HG02852 (cell line): ENCODE data around the gene HYAL2.
"Not testable (repeated sequence)": the region's sequence is repeated elsewhere in the genome, so short reads cannot be mapped to it uniquely, and the experiment has no call there.

Source experiments
- ATAC-seq: cut with Tn5 transposase; IDR thresholded peaks from one replicate; pipeline ENCODE4 v1.9.1; 2021; ENCODE audit warnings: mild to moderate bottlenecking, moderate library complexity; ENCODE audit not compliant: unreplicated experiment

Gene HYAL2

GRCh38 chr3:50293079-50293801, 29.3 kb downstream of the HYAL2 start:
- no peak for ATAC-seq

- peak; percentile 96 for ATAC-seq
Measured at GRCh38 chr3:50292159-50293078, 30.1 kb downstream of the HYAL2 start, which contains the start of gene IFRD2. Gene IFRD2 (minus strand): TSS chr3:50292429. CDS start chr3:50292274, 155 bp downstream.

GRCh38 chr3:50290161-50290641, 32.3 kb downstream of the HYAL2 start:
- no peak for ATAC-seq

- no peak for ATAC-seq
Measured at GRCh38 chr3:50289130-50289529, 33.4 kb downstream of the HYAL2 start.

DNA sequence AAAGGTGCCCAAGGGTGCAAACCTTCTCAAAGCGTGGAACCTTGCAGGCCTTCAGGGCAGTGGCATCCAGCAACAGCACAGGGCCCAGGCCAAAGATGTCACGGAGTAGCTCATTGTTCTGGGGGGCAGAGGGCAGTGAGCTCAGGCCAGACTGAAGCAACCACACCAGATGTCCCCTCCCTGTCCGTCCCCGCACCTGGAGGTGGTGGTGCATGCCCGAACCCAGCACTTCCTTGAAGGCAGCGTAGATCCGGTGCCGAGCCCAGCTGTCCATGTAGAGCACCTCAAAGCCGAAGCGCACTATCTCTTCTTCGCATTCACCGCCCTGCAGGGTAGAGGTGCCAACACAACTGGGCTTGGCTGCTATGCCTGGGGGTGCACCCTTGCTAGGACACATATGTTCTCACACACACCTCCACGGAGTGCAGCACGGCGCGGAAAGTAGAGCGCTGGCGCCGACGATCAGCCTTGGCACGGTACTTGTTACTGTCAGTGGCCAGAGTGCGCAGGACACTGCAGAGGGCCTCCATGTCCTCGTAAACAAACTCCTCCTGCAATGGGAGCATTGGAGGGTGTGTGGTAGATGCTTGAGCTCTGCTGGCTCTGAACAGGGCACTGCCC, 34.0 kb downstream of the HYAL2 start:
- ATAC-seq, result no peak

DNA sequence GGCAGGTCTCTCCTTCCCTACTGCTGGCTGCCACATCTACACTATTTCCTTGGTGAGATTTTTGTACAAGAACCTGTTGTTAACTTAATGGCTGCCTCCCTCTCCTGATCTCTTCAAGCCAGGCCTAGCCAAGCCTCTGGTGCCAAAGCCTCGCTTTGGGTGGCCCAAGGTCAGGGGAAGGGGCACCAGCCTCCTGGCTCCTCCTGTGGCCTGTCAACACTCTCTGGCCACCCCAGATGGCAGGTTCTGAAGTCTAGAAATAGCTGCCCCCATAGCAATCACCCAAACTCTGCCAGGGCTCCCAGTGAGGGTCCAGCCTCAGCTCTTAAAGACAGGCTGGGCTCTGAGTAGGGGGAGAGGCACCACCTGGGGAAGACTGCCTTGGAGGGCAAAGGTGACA, 35.3 kb downstream of the HYAL2 start:
- ATAC-seq, result no peak

- no peak for ATAC-seq
Measured at GRCh38 chr3:50286322-50287227, 36.0 kb downstream of the HYAL2 start.

DNA sequence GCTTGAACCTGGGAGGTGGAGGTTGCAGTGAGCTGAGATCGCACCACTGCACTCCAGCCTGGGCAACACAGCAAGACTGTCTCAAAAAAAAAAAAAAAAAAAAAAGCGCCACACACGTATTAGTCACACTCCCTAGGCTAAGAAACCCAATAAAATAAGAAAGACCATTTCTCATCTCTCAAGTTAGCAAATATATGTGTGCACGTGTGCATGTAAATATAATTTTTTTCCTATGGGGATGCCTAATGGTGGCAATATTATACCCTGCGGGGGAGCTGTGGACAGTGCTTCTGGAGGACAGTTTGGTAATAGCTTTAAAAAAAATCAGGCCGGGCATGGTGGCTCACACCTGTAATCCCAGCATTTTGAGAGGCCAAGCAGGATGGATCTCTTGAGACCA, 38.4 kb downstream of the HYAL2 start:
- not testable (repeated sequence) for ATAC-seq

DNA sequence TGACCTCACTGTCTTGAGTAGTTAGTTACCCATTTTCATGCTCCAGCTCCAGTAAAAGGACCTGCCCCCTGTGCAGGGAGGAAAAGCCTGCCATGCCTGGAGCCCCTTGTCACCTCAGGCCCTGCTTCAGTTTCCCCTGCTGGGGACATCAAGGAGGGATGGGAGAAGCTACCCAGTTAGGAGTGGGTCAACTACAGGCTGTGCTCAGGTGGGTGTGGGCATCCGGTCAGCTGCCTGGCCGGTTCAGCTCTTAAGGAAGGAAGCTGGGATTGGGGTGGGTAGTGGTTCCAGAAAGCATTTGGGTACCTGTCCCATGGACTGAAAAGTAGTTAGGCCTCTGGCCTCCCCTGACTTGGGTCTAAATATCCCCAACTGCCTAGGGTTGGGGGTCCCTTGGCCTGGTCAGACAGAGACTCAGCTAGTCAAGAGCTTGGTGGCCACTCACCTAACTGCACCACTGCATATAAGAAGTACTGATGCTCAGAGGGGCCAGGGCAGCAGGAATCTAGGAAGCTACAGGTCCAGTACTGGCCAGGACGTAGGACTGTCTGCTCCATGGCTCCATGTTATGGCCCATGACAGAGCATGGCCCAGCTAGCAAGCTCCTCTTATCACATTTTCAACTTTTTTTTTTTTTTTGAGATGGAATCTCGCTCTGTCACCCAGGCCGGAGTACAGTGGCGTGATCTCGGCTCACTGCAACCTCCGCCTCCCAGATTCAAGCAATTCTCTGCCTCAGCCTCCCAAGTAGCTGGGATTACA, 43.1 kb downstream of the HYAL2 start:
- no peak for ATAC-seq

GRCh38 chr3:50278880-50279224, 43.7 kb downstream of the HYAL2 start, which contains the start of gene LSMEM2:
Gene LSMEM2 (plus strand): TSS chr3:50279087. CDS start chr3:50279114, 27 bp downstream.
- ATAC-seq, result no peak

DNA sequence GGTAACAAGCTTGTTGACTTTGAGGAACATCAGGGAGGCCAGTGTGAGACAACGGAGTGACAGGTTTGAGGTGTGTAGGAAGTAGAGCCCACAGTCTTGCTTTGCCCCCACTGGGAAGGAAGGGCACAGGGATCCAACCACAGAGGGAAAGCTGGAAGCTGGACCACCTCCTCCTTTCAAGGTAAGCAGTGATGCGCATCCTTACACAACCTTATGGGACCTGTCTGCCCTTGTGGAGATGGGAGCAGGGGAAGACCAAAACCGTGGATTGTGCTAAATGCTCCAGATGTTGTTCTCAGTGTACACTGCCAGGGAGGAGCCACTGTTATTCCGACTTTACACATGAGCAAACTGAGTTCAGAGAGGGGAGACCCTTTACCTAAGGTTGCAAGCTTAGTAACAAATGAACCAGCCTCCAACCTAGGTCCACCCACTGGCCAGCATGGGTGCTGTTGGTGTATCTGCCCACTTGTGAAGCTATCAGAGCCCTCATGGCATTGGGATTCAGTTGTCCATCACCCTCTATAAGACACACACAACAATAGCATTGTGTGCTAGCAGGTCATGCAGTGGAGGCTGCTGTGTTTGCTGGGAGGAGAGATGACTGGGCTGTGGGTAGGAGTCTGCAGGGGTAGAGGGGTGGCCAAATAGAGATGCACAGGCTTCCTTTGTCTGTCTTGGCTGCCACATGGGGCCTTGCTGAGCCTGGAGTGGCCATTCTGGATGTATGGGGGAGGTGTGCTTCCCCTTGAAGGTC, 44.2 kb downstream of the HYAL2 start:
- no peak for ATAC-seq

DNA sequence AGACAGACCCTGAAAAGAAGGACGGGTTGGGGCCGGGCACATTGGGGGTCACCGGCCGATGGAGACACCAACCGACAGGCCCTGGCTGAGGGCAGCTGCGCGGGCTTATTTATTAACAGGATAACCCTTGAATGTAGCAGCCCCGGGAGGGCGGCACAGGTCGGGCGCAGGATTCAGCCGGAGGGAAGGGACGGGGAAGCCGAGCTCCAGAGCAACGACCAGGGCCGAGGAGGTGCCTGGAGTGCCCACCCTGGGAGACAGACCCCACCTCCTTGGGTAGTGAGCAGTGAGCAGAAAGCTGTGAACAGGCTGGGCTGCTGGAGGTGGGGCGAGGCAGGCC, 45.8 kb downstream of the HYAL2 start:
- no peak for ATAC-seq

DNA sequence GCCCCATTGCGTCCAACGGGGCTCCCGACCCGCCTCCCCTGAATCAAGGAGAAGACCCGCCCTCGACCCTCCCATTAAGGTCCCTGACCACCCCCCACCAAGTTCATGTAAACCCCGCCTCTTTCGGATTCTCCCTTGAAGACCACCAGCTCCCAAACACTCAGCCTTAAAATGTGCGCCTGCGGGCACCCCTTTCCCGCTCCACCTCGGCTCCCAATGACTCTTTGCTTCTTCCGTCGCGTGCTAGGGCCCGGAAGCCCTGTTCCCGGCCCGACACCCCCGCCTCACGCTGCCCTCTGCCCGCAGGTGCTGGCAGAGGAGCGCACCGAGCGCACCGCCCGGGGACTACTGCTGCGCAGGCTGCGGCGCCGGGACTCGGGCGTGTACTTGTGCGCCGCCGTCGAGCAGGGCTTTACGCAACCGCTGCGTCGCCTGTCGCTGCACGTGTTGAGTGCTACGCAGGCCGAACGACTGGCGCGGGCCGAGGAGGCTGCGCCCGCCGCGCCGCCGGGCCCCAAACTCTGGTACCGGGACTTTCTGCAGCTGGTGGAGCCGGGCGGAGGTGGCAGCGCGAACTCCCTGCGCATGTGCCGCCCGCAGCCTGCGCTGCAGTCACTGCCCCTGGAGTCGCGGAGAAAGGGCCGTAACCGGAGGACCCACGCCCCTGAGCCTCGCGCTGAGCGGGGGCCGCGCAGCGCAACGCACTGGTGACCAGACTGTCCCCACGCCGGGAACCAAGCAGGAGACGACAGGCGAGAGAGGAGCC, 46.4 kb downstream of the HYAL2 start:
- no peak for ATAC-seq

GRCh38 chr3:50275141-50275995, 47.2 kb downstream of the HYAL2 start:
- no peak for ATAC-seq

- ATAC-seq, result no peak
Measured at GRCh38 chr3:50274371-50275104, 48.0 kb downstream of the HYAL2 start.

DNA sequence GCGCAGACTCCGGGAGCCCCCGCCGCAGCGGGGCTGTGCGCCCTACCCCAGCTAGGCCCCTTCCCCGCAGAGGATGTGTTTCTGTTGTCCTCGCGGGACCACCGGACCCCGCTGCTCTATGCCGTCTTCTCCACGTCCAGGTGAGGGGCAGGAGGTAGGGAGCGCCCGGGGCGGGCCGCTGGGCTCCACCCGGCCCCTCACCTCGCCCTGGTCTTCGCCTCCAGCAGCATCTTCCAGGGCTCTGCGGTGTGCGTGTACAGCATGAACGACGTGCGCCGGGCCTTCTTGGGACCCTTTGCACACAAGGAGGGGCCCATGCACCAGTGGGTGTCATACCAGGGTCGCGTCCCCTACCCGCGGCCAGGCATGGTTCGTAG, 48.9 kb downstream of the HYAL2 start:
- no peak for ATAC-seq
